Mucosa of rectum (tissue), 2 donors: Measurements from ENCODE around the gene A4GALT.
A peak's percentile ranks its signal among the peaks of the same experiment; 100 is the strongest.

Source experiments
- H3K27ac ChIP-seq, 2 donors: one replicate each; pipeline ENCODE4 v1.7.0; 2013; ENCODE audit warnings: inconsistent platforms in 2 of 2, low read depth in 2 of 2, low read length in 2 of 2
- H3K27me3 ChIP-seq, 2 donors: one replicate each; pipeline ENCODE4 v1.7.0; 2013; ENCODE audit warnings: low read length in 2 of 2; ENCODE audit not compliant: control insufficient read depth in 2 of 2, insufficient read depth in 2 of 2
- H3K36me3 ChIP-seq, 2 donors: one replicate each; pipeline ENCODE4 v1.7.0; 2013; ENCODE audit warnings: low read length in 2 of 2; ENCODE audit not compliant: control insufficient read depth in 2 of 2, insufficient read depth in 2 of 2
- H3K4me1 ChIP-seq, 2 donors: one replicate each; pipeline ENCODE4 v1.7.0; 2013; ENCODE audit warnings: low read length in 2 of 2, mild to moderate bottlenecking in 1 of 2; ENCODE audit not compliant: control insufficient read depth in 2 of 2, insufficient read depth in 2 of 2
- H3K4me3 ChIP-seq, 2 donors: one replicate each; pipeline ENCODE4 v1.7.0; 2013; ENCODE audit warnings: low read length in 2 of 2
- H3K9ac ChIP-seq, 2 donors: one replicate each; pipeline ENCODE4 v1.7.0; 2013; ENCODE audit warnings: low read length in 2 of 2, low read depth in 1 of 2, mild to moderate bottlenecking in 1 of 2
- H3K9me3 ChIP-seq, 2 donors: one replicate each; pipeline ENCODE4 v1.7.0; 2013; ENCODE audit warnings: low read length in 2 of 2; ENCODE audit not compliant: control insufficient read depth in 2 of 2
- donor health status: healthy.
- donor health status: Normal muscosa, but diverticular disease.

A4GALT gene

GRCh38 chr22:42695294-42695693 lies 25.4 kb downstream of the A4GALT start:
- no peak overlapping the region for H3K27ac ChIP-seq
- H3K9ac ChIP-seq, result no peak overlapping the region

GRCh38 chr22:42693763-42694683 lies 26.6 kb downstream of the A4GALT start:
- Histone ChIP-seq H3K27me3 (no peaks in the 10 kb centered on the region), H3K36me3 (no peaks in the 10 kb centered on the region), H3K9ac (no peak overlapping the region), H3K9me3 (no peaks in the 10 kb centered on the region), H3K27ac (no peak overlapping the region), H3K4me1 (peaks cover 0 to 6% of the 10 kb centered on the region in 2 donors), H3K4me3 (no peak overlapping the region)

More at GRCh38 chr22:42695294-42695693, 25.4 kb downstream of the A4GALT start:
- Histone ChIP-seq H3K4me1 (peaks cover 0 to 10% of the 10 kb centered on the region in 2 donors), H3K27me3 (no peaks in the 10 kb centered on the region), H3K4me3 (no peak overlapping the region), H3K36me3 (no peaks in the 10 kb centered on the region), H3K9me3 (no peaks in the 10 kb centered on the region)

GRCh38 chr22:42693055-42693762 lies 27.5 kb downstream of the A4GALT start:
- H3K36me3 ChIP-seq, result no peaks in the 10 kb centered on the region
- H3K9ac ChIP-seq, result no peak overlapping the region
- peaks cover 6 to 11% of the 10 kb centered on the region in 2 donors for H3K4me1 ChIP-seq
- H3K4me3 ChIP-seq, result no peak overlapping the region
- no peak overlapping the region for H3K27ac ChIP-seq
- H3K27me3 ChIP-seq, result no peaks in the 10 kb centered on the region
- H3K9me3 ChIP-seq, result no peaks in the 10 kb centered on the region

- H3K27ac ChIP-seq, result no peak overlapping the region
- H3K4me1 ChIP-seq, result peaks cover 11 to 15% of the 10 kb centered on the region in 2 donors
- H3K9me3 ChIP-seq, result no peaks in the 10 kb centered on the region
- no peak overlapping the region for H3K9ac ChIP-seq
- no peak overlapping the region for H3K4me3 ChIP-seq
- no peaks in the 10 kb centered on the region for H3K27me3 ChIP-seq
- no peaks in the 10 kb centered on the region for H3K36me3 ChIP-seq
These were observed 28.2 kb downstream of the A4GALT start for GRCh38 chr22:42692239-42693054.

DNA sequence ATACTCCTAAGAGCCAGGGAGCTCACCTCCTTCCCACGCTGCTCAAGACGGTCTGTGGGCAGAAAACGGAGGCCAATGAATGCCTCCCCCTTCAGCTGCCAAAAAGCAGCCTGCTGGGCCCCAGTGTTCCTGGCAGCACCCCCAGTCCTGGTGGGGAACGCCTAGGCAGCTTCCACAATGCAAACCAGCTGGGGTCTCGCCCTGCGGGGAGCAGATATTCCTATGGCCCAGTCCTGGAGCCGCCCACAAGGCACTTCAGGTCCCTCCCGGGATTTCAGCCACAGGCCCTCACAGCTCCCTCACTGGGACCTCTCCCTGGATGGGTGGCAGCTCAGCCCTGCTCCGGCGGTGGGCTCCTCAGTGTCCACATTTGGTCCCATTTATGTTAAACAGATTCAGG lies 29.2 kb downstream of the A4GALT start:
- H3K9me3 ChIP-seq, result no peaks in the 10 kb centered on the region
- H3K27me3 ChIP-seq, result no peaks in the 10 kb centered on the region
- no peaks in the 10 kb centered on the region for H3K36me3 ChIP-seq
- H3K4me1 ChIP-seq, result peaks cover 12 to 15% of the 10 kb centered on the region in 2 donors
- no peak overlapping the region for H3K9ac ChIP-seq
- peak overlapping the region in 1 of 2 donors; percentile 2 for H3K27ac ChIP-seq
- no peak overlapping the region for H3K4me3 ChIP-seq

- no peak overlapping the region for H3K4me3 ChIP-seq
- H3K36me3 ChIP-seq, result no peaks in the 10 kb centered on the region
- no peaks in the 10 kb centered on the region for H3K9me3 ChIP-seq
- peak overlapping the region; percentile 24 to 33 for H3K9ac ChIP-seq
- peak overlapping the region; percentile 70 to 79 for H3K27ac ChIP-seq
- peaks cover 23 to 28% of the 10 kb centered on the region in 2 donors for H3K4me1 ChIP-seq
- no peaks in the 10 kb centered on the region for H3K27me3 ChIP-seq
These were observed 32.1 kb downstream of the A4GALT start for GRCh38 chr22:42688241-42689211.

DNA sequence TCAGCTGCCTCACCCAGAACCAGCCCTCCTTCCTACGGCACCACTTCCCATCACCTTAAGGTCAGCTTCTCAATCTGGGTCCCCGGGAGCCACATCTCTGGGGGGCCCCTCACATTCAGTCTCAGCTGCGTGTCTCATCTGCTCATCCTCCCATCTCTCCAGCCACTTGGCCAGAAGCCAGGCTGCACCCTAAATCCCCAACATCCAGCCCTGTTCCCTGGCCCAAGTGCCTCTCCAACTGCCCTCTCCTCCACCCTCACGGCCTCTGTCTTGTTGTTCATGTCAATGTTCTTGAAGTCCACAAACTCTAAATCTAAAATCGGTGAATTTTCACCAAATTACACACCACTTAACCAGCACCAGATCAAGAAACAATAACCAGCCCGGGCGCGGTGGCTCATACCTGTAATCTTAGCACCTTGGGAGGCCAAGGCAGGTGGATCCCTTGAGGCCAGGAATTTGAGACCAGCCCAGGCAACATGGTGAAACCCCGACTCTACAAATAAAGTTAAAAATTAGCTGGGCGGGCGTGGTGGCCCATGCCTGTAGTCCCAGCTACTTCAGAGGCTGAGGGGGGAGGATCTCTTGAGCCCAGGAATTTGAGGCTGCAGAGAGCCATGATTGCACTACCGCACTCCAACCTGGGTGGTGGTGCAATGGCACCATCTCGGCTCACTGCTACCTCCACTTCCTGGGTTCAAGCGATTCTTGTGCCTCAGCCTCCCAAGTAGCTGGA lies 33.7 kb downstream of the A4GALT start:
- Histone ChIP-seq H3K27me3 (no peaks in the 10 kb centered on the region), H3K4me1 (peaks cover 23 to 32% of the 10 kb centered on the region in 2 donors), H3K9ac (no peak overlapping the region), H3K36me3 (no peaks in the 10 kb centered on the region), H3K9me3 (no peaks in the 10 kb centered on the region), H3K27ac (peak overlapping the region; percentile 4 to 61), H3K4me3 (no peak overlapping the region)

GRCh38 chr22:42685941-42686653 lies 34.6 kb downstream of the A4GALT start:
- H3K9ac ChIP-seq, result no peak overlapping the region

More at GRCh38 chr22:42685941-42686653, 34.6 kb downstream of the A4GALT start:
- Histone ChIP-seq H3K4me3 (no peak overlapping the region), H3K27me3 (no peaks in the 10 kb centered on the region), H3K9me3 (no peaks in the 10 kb centered on the region), H3K4me1 (peaks cover 23 to 32% of the 10 kb centered on the region in 2 donors), H3K36me3 (no peaks in the 10 kb centered on the region), H3K27ac (peak overlapping the region; percentile 4 to 61)
